ENCODE results near the gene CCDC178.
"Not testable (repeated sequence)": the region's sequence is repeated elsewhere in the genome, so short reads cannot be mapped to it uniquely, and the experiment has no call there.

The CCDC178 gene

DNA sequence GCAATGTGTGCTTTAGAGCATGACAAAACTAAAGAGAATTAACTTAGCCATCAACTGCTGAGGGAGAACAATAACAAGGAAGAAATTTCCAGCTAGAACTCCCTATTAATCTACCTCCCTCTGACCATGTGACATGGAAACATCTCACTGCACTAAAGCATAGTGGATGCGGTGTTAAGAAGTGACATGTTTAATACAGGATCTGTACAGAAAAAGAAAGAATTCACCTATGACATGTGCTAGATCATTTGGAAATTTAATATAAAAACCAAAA, 465.4 kb downstream of the CCDC178 start:
- TF ChIP-seq, protein P1, sequence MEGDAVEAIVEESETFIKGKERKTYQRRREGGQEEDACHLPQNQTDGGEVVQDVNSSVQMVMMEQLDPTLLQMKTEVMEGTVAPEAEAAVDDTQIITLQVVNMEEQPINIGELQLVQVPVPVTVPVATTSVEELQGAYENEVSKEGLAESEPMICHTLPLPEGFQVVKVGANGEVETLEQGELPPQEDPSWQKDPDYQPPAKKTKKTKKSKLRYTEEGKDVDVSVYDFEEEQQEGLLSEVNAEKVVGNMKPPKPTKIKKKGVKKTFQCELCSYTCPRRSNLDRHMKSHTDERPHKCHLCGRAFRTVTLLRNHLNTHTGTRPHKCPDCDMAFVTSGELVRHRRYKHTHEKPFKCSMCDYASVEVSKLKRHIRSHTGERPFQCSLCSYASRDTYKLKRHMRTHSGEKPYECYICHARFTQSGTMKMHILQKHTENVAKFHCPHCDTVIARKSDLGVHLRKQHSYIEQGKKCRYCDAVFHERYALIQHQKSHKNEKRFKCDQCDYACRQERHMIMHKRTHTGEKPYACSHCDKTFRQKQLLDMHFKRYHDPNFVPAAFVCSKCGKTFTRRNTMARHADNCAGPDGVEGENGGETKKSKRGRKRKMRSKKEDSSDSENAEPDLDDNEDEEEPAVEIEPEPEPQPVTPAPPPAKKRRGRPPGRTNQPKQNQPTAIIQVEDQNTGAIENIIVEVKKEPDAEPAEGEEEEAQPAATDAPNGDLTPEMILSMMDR (IDR thresholded peaks at IDR 0.05; ENCODE audit: extremely low read depth, missing control alignments), result no peak
- no peak for DNase-seq (ENCODE audit: low spot score)

DNA sequence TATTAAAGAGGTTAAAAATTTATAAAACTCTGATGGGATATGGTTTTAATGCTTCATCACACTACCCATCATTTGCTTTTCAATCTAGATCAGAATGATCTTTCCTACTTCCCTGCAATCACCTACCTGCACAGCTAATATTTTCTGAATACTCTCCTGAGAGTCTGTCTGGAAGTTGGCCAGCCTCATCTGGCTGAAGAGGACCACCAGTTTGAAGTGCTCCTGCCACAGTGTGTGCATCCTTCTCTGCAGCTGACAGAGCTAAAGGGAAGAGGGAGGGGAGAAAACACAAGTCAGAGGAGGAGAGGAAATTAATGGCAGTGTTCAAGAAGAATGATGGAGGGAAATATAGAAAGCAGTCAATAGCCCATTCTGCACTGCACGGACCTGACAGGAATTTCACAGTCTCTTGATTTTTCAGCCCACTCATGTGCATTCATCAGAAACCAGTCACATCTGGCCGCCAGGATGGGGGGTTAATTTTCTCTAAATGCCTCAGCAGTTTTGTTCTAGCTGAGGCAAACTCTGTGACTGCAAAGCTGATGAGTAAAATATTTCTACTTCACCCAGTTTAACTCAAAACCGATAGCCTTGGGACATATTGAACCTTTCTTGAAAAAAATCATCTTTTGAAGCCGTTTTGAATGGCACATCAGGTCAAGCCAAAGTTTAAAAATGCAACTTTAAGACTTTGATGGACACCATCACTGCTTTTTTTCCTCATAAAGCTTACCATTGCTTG, 465.9 kb downstream of the CCDC178 start:
- DNase-seq (ENCODE audit: low spot score), result no peak
- TF ChIP-seq, protein P1 (IDR thresholded peaks at IDR 0.05; ENCODE audit: extremely low read depth, missing control alignments), result no peak

DNA sequence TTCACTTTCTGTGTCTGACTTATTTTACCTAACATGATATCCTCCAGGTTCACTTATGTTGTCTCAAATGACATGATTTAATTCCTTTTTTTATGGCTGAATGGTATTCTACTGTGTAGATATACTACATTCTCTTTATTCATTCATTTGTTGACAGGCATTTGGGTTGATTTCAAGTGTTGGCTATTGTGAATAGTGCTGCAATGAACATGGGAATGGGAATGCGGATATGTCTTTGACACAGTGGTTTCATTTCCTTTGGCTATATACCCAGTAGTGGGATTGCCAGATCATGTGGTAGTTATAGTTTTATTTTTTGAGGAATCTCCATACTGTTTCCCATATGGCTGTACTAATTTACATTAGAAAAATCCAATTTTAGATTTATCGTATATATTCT, 472.3 kb downstream of the CCDC178 start:
- TF ChIP-seq, protein P1 (IDR thresholded peaks at IDR 0.05; ENCODE audit: extremely low read depth, missing control alignments), result no peak

DNA sequence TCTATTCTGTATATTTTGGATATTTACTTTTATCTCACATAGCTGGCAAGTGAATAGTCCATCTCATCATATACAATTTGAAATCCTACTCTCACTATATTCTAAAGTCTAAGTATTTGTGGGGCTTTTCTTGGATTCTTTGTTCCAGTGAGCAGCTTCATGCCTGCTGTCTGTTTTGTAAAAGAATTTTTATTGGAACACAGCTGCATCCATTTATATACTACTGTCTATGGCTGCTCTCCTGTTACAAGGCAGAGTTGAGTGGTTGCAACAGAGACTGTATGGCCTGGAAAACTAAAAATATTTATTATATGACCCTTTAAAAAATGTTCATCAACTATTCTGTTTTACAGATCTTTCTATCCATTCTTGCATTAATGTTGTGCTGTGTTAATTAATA, 474.4 kb downstream of the CCDC178 start:
- TF ChIP-seq, protein P1 (IDR thresholded peaks at IDR 0.05; ENCODE audit: extremely low read depth, missing control alignments), result no peak
- no peak for DNase-seq (ENCODE audit: low spot score)

More for the DNA sequence above, 472.3 kb downstream of the CCDC178 start:
- DNase-seq (ENCODE audit: low spot score), result no peak

DNA sequence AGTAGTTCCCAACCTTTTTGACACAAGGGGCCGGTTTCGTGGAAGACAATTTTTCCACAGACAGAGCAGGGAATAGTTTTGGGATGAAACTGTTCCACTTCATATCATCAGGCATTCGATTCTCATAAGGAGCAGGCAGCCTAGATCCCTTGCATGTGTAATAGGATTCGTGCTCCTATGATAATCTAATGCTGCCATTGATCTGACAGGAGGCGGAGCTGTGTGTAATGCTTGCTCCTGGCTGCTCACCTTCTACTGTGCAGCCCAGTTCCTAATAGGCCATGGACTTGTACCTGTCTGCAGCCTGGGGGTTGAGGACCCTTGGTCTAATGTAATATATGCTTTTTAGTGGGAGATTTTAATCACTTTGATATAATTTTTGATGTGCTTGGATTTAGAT, 479.0 kb downstream of the CCDC178 start:
- no peak for DNase-seq (ENCODE audit: low spot score)
- TF ChIP-seq, protein P1 (IDR thresholded peaks at IDR 0.05; ENCODE audit: extremely low read depth, missing control alignments), result no peak

DNA sequence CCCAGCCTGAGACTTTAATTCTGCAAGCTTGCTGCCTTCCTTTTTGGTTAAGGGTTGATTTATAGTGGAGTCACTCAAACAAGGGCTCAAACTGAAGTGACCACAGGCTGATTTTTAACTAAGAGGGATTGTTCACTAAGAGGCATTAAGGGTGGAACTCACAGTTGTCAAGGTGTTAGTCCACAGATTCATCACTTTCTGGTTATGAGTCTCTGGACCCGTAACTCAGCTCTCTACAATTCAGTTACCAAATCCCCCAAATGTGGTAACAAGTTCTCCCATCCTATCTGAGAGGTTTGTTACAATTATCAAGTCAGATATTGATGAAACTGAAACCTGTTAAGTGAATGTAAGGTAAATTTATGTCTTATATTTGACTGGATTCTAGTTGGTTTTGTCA, 481.8 kb downstream of the CCDC178 start:
- DNase-seq (ENCODE audit: low spot score), result no peak
- TF ChIP-seq, protein P1 (IDR thresholded peaks at IDR 0.05; ENCODE audit: extremely low read depth, missing control alignments), result no peak

DNA sequence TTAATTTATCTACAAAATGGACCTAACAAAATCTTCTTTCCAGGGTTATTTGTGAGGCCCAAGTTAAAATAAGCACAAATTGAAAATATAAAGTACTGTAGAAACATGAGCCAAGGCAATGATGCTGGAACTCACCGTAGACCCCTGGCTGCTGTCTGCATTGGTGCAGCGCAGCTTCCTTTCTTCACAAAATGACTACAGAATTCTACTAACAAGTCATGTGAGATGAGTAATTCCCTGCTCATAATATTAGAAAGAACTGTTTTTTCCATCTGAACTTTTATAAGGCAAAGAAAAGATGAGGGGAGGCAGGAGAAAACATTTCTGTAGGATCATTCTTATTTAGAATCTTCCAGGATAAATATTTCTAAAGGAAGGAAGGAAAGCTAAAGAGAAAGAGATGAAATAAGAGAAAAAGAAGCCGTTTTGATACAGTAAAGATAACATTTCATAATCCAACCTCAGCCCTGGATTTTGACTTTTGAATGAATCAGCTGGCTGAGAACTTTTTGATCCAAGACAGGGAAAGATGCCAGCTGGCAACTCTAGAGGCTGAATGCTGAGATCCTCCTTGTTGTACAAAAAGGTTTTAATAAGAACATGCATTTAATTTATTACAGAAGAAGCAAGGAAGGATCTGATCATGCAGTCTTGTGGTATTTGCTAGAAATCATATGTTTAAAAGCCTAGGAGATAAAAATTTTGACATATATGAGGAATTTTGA, 483.8 kb downstream of the CCDC178 start:
- TF ChIP-seq, protein P1 (IDR thresholded peaks at IDR 0.05; ENCODE audit: extremely low read depth, missing control alignments), result no peak
- no peak for DNase-seq (ENCODE audit: low spot score)

DNA sequence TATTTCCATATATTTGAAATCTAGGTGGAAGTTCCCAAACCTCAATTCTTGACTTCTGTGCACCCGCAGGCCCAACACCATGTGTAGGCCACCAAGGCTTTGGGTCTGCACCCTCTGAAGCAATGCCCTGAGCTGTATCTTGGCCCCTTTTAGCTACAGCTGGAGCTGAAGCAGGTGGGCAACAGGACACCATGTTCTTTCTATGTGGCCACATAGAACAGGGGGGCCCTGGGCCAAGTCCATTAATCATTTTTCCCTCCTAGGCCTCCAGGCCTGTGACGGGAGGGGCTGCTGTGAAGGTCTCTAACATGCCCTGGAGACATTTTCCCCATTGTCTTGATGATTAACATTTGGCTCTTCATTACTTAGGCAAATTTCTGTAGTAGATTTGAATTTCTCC, 488.2 kb downstream of the CCDC178 start:
- not testable (repeated sequence) for DNase-seq (ENCODE audit: low spot score)
